SW 1271 (cell line): ENCODE measurements around the gene PCED1B.
"Not testable (repeated sequence)": the region's sequence is repeated elsewhere in the genome, so short reads cannot be mapped to it uniquely, and the experiment has no call there.

Experiments used
- DNase-seq, 2 experiments: peaks; one replicate each; lab custom pipeline; 2025; lab: John Stamatoyannopoulos, UW

PCED1B gene

GRCh38 chr12:47088021-47088944 is 8.9 kb downstream of the PCED1B start:
- DNase-seq: peak in 1 of 2 experiments; percentile 15

- no peak for DNase-seq
Measured at GRCh38 chr12:47091009-47091408, 11.6 kb downstream of the PCED1B start.

- DNase-seq: no peak
Measured at GRCh38 chr12:47094804-47095203, 15.4 kb downstream of the PCED1B start.

- peak; percentile 11 to 72 for DNase-seq
Measured at GRCh38 chr12:47095446-47096236, 16.2 kb downstream of the PCED1B start.

- no peak for DNase-seq
Measured at GRCh38 chr12:47097276-47097896, 18.0 kb downstream of the PCED1B start.

GRCh38 chr12:47098099-47098498 is 18.7 kb downstream of the PCED1B start:
- DNase-seq: no peak

- DNase-seq: no peak
Measured at GRCh38 chr12:47099610-47100009, 20.2 kb downstream of the PCED1B start.

- no peak for DNase-seq
Measured at GRCh38 chr12:47100160-47100559, 20.7 kb downstream of the PCED1B start.

GRCh38 chr12:47102406-47102805 is 23.0 kb downstream of the PCED1B start:
- DNase-seq: no peak

GRCh38 chr12:47102845-47103651 is 23.6 kb downstream of the PCED1B start:
- no peak for DNase-seq

- no peak for DNase-seq
Measured at GRCh38 chr12:47105914-47106674, 26.7 kb downstream of the PCED1B start.

GRCh38 chr12:47107446-47107845 is 28.0 kb downstream of the PCED1B start:
- DNase-seq: no peak

GRCh38 chr12:47107926-47108325 is 28.5 kb downstream of the PCED1B start:
- DNase-seq: no peak

GRCh38 chr12:47110011-47110541 is 30.7 kb downstream of the PCED1B start:
- DNase-seq: no peak

- no peak for DNase-seq
Measured at GRCh38 chr12:47110718-47111391, 31.4 kb downstream of the PCED1B start.

GRCh38 chr12:47111392-47111778 is 32.0 kb downstream of the PCED1B start:
- DNase-seq: no peak

GRCh38 chr12:47111854-47112253 is 32.4 kb downstream of the PCED1B start:
- no peak for DNase-seq

- DNase-seq: no peak
Measured at GRCh38 chr12:47112679-47113078, 33.3 kb downstream of the PCED1B start.

GRCh38 chr12:47114481-47114892 is 35.1 kb downstream of the PCED1B start:
- DNase-seq: no peak

GRCh38 chr12:47117305-47117704 is 37.9 kb downstream of the PCED1B start:
- DNase-seq: not testable (repeated sequence)
